ENCODE data around the gene DNAJC5G.

The DNAJC5G gene

DNA sequence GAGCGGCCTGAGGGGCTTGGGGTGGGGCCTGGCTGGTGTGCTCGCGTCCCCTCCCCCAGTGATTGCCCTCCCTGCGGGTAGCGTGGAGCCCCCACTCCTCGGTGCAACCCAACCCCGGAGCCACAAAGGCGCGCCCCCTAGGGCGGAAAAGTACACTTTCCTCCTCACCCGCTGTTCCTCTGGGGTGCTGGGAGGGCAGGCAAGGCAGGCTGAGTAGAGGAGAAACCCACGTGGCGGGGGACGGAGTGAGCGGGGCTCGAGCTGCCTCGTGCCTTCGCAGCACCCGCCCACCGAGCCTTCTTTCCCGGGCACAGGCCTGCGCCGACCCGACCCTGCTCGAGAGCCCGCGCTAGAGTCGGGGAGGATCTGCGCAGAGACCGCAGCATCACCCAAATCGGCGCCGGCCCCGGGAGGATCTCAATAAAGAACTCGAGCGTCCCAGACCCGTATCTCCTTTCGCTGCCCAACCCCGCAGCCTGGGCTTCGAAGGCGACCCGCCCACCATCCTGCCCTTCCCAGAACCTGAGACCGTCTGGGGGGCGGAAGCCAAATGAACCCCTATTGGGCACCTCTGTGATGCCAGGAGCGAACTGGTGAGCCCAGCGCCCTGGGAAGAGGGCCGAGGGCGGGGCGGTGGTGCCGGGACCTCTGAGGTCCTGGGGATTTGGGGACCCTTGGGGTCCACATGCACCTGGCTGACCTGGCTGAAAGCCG lies 31.5 kb downstream of the DNAJC5G start (continued):
- TF ChIP-seq ZNF354C (tag by site-specific recombination; IDR thresholded peaks at IDR 0.05; ENCODE audit: borderline replicate concordance, low read depth) (no peak), ZNF133 (tag by site-specific recombination; IDR thresholded peaks at IDR 0.05) (no peak), MYNN (tag by site-specific recombination; IDR thresholded peaks at IDR 0.05; ENCODE audit: borderline replicate concordance) (no peak), ZNF585B (tag by site-specific recombination; IDR thresholded peaks at IDR 0.05) (no peak), ZNF112 (tag by site-specific recombination; IDR thresholded peaks at IDR 0.05) (no peak)

DNA sequence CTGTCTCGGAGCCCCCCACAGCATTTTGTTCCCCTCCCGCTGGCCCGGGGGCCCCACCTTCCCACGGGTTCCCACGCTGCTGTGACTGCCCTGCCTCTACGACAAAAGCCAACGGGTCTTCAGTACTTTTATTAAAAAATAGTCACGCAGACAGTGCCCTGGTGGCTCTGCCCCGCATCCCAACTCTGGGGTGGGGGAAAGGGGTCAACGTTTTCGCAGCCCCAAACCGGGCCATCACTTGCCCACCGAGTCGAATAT lies 32.0 kb downstream of the DNAJC5G start:
- no peak overlapping the region for H3K4me3 ChIP-seq (ENCODE audit: low read depth, low read length)
- H3K27ac ChIP-seq (ENCODE audit: extremely low read depth, low read depth, low read length): no peak overlapping the region
- H3K36me3 ChIP-seq (ENCODE audit: control insufficient read depth in 2 of 2, insufficient read depth in 1 of 2, low read length in 2 of 2): peaks cover 0 to 27% of the 10 kb centered on the region in 2 experiments; a peak in 2 of 3 replicates
- ChIA-PET POLR2A (no interaction called here), CTCF (no interaction called here)
- no peaks in the 10 kb centered on the region for H3K9me3 ChIP-seq (ENCODE audit: control insufficient read depth, insufficient read depth, low read depth, low read length)
- H3K4me1 ChIP-seq (ENCODE audit: control insufficient read depth, insufficient read depth, low read length): no peaks in the 10 kb centered on the region
- TF ChIP-seq ZNF560 (tag by site-specific recombination; IDR thresholded peaks at IDR 0.05; ENCODE audit: borderline replicate concordance): no peak
- TF ChIP-seq ZNF837 (tag by site-specific recombination; IDR thresholded peaks at IDR 0.05): no peak
- no peak for TF ChIP-seq ZNF311 (tag by site-specific recombination; IDR thresholded peaks at IDR 0.05; ENCODE audit: borderline replicate concordance)
- 0 out of 2 replicates have a peak, but pooled peaks have one; percentile 43 for TF ChIP-seq ZNF157 (tag by site-specific recombination; IDR thresholded peaks at IDR 0.05)
- no peak for TF ChIP-seq ZNF561 (tag by site-specific recombination; IDR thresholded peaks at IDR 0.05; ENCODE audit: borderline replicate concordance)
- no peak for TF ChIP-seq ZNF610 (tag by site-specific recombination; IDR thresholded peaks at IDR 0.05; ENCODE audit: borderline replicate concordance)
- TF ChIP-seq ZNF555 (tag by site-specific recombination; conservative IDR thresholded peaks at IDR 0.05): no peak
- no peak for TF ChIP-seq ZNF426 (tag by site-specific recombination; IDR thresholded peaks at IDR 0.05)

DNA sequence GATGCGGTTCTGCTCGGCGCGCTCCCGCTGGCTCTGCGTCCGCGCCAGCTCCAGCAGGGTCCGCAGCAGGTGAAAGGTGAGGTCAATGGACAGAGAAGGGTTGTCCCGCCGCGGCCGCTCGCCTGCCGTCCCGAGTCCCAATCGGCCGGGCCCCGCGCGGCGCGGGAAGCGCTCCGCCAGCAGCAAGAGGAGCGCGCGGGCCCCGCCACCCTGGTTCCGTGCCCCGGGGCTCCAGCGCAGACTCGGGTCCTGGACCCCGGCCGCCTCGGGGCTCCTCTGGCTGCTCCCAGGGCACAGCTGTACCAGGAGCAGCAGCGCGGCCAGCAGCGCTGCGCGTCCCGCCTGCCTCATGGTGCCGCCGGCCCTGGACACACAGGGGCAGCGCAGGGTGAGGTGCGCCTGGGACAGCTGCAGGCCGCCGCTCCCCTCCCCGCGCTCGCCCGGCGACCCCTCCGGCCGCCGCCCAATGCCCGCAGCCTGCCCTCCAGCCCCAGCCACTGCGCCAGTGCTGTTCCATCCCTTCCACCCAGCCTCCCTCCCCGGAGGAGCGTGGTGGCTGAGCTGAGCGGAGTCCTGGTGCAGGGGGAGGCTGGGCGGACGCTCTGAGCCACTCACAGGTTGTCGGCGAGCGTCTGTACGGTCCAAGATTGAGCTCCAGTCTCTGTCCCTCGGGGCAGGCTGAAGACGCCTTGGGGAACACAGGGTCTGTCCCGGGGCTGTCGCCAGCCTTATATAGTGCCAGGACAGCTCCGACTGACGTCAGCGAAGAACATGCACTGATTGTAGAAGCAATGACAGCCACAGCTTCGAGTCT lies 32.5 kb downstream of the DNAJC5G start:
- ChIA-PET CTCF (interaction anchor here (0.8 kb wide), 1 partner anchor 13 kb away, joined by 4 read pairs; no protein-coding TSS in a partner anchor), POLR2A (interaction anchor here (1.4 kb wide), 1 partner anchor 15 kb away, joined by 4 read pairs; the partner anchor contains the start of gene MPV17)
- Histone ChIP-seq H3K9me3 (ENCODE audit: control insufficient read depth, insufficient read depth, low read depth, low read length) (no peaks in the 10 kb centered on the region), H3K36me3 (ENCODE audit: control insufficient read depth in 2 of 2, insufficient read depth in 1 of 2, low read length in 2 of 2) (peaks cover 0 to 29% of the 10 kb centered on the region in 2 experiments; a peak in 2 of 3 replicates), H3K4me3 (ENCODE audit: low read depth, low read length) (no peak overlapping the region), H3K27ac (ENCODE audit: extremely low read depth, low read depth, low read length) (no peak overlapping the region), H3K4me1 (ENCODE audit: control insufficient read depth, insufficient read depth, low read length) (no peaks in the 10 kb centered on the region)
- no peak for TF ChIP-seq ZNF701 (tag by site-specific recombination; IDR thresholded peaks at IDR 0.05)
- TF ChIP-seq, protein P1, sequence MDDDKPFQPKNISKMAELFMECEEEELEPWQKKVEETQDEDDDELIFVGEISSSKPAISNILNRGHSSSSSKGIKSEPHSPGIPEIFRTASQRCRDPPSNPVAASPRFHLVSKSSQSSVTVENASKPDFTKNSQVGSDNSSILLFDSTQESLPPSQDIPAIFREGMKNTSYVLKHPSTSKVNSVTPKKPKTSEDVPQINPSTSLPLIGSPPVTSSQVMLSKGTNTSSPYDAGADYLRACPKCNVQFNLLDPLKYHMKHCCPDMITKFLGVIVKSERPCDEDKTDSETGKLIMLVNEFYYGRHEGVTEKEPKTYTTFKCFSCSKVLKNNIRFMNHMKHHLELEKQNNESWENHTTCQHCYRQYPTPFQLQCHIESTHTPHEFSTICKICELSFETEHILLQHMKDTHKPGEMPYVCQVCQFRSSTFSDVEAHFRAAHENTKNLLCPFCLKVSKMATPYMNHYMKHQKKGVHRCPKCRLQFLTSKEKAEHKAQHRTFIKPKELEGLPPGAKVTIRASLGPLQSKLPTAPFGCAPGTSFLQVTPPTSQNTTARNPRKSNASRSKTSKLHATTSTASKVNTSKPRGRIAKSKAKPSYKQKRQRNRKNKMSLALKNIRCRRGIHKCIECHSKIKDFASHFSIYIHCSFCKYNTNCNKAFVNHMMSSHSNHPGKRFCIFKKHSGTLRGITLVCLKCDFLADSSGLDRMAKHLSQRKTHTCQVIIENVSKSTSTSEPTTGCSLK (tag by site-specific recombination; IDR thresholded peaks at IDR 0.05): no peak
- TF ChIP-seq, protein P2, sequence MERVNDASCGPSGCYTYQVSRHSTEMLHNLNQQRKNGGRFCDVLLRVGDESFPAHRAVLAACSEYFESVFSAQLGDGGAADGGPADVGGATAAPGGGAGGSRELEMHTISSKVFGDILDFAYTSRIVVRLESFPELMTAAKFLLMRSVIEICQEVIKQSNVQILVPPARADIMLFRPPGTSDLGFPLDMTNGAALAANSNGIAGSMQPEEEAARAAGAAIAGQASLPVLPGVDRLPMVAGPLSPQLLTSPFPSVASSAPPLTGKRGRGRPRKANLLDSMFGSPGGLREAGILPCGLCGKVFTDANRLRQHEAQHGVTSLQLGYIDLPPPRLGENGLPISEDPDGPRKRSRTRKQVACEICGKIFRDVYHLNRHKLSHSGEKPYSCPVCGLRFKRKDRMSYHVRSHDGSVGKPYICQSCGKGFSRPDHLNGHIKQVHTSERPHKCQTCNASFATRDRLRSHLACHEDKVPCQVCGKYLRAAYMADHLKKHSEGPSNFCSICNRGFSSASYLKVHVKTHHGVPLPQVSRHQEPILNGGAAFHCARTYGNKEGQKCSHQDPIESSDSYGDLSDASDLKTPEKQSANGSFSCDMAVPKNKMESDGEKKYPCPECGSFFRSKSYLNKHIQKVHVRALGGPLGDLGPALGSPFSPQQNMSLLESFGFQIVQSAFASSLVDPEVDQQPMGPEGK (tag by site-specific recombination; IDR thresholded peaks at IDR 0.05): no peak
- no peak for TF ChIP-seq ZNF558 (tag by site-specific recombination; IDR thresholded peaks at IDR 0.05)
- TF ChIP-seq ZNF560 (tag by site-specific recombination; IDR thresholded peaks at IDR 0.05; ENCODE audit: borderline replicate concordance): no peak
- no peak for TF ChIP-seq HOXC10 (CRISPR knock-in tag; IDR thresholded peaks at IDR 0.05)
- TF ChIP-seq ZNF146 (tag by site-specific recombination; IDR thresholded peaks at IDR 0.05): no peak

Measured in HEK293 (cell line).